GM12874 (cell line): ENCODE results near the gene CD6.

ENCODE experiments used
- CTCF ChIP-seq: IDR thresholded peaks from 2 replicates; pipeline ENCODE4 v1.5.1; 2011; ENCODE audit warnings: low read depth, mild to moderate bottlenecking, control low read depth, low read length, moderate library complexity; ENCODE audit not compliant: insufficient read depth

CD6 gene

GRCh38 chr11:61068581-61068980 lies 97.1 kb downstream of the CD6 start:
- TF ChIP-seq CTCF = no peak

GRCh38 chr11:61069427-61069826 lies 97.9 kb downstream of the CD6 start:
- TF ChIP-seq CTCF = no peak
